ENCODE measurements around the gene EIPR1.

- no peak for TF ChIP-seq CTCF (IDR thresholded peaks at IDR 0.05)
- no peak for TF ChIP-seq POLR2A (IDR thresholded peaks at IDR 0.05)
These were observed 28.3 kb upstream of the EIPR1 start for GRCh38 chr2:3405876-3406275.
